DMS153 treated with DMSO at 0.1 percent for 48 hours (cell line): ENCODE data around the gene TRMO.
A peak's percentile ranks its signal among the peaks of the same experiment; 100 is the strongest.

Experiments used
- DNase-seq: peaks from one replicate; lab custom pipeline; 2025; ENCODE audit not compliant: unreplicated experiment; lab: John Stamatoyannopoulos, UW

Gene TRMO

GRCh38 chr9:97938081-97938644, 15.9 kb upstream of the TRMO start, which contains the start of gene HEMGN:
TSS of gene HEMGN (minus strand) at chr9:97938172. CDS start at chr9:97938136, 36 bp downstream.
- DNase-seq: no peak

GRCh38 chr9:97936998-97937397, 14.7 kb upstream of the TRMO start:
- DNase-seq: no peak

GRCh38 chr9:97935276-97935675, 13.0 kb upstream of the TRMO start:
- DNase-seq: no peak

GRCh38 chr9:97934321-97935115, 12.2 kb upstream of the TRMO start:
- DNase-seq: no peak

DNA sequence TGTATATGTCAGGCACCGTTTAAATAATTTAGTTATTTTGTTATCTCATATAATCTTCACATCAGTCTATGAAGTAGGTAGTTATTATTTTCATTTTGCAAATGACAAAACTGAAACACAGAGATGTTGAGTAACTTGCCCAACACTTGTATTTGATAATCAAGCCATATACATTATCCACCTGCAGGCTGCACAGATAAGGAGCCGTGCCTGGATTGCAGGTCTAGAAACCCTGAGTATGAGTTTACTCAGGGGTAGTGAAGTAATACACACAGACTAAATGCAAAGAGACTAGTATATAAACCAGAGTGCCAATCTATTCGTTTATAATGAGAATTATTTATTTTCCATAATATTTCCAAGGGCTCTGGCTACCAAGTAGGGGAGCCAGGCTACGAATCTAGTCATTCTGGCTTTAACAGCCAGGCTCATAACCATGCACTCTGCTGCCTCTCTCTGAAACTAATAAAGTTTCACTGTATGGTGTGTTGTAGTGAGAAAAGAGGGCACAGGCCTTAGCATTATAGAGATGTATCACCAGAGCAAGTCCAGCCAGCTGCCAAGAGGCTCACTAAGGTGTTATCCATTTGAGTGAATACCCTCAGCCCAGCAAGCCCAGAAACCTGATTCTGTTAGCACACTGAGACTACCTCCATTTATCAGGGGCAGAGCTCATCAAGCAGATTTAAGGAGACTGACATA, 11.1 kb upstream of the TRMO start:
- no peak for DNase-seq

DNA sequence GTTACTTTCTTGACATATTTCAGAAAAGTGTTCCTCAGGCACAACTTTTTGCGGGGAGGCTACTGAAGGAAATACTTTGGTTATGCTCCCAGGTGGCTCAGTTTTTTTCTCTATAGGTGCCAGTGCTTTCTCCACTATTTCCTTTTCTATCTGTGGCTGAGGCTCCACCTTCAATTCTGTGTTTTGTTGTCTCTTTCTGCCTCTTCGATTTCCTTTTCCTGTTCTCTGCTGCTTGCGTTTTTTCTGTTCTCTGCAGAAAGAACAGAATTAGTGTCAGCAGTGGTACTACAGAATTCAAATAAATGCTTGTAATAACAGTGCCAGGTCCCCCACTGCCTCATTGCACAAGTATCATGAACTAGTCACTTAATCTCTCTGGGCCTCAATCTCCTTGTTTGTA, 8.7 kb upstream of the TRMO start:
- no peak for DNase-seq

DNA sequence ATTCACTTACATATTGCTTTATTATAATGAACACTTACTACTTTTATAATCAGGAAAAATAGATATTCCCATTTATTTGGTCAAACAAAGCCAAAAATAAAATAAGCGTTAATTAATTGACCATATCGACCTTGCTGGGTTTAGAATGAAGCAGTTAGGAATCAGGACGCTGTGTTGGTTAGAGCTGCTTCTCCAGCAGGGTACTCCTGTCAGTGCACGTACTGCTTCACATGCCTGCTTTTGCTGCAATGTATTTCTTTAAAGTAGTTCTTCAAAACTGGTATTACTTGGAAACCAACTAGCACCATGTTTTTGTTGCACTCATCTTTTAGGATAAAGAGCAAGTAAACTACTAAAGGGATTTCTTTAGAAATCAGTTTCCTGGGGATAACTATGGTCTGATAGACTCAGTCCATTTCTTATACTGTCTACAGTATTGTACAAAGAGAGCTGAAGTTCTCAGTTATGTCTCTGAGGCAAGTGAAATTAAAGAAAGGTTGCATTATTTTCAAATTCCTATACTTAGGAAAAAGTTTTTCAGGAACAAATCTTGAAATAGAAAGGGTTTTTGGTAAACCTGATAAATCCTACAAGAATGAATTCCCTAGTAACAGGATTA, 6.8 kb upstream of the TRMO start:
- DNase-seq: no peak

DNA sequence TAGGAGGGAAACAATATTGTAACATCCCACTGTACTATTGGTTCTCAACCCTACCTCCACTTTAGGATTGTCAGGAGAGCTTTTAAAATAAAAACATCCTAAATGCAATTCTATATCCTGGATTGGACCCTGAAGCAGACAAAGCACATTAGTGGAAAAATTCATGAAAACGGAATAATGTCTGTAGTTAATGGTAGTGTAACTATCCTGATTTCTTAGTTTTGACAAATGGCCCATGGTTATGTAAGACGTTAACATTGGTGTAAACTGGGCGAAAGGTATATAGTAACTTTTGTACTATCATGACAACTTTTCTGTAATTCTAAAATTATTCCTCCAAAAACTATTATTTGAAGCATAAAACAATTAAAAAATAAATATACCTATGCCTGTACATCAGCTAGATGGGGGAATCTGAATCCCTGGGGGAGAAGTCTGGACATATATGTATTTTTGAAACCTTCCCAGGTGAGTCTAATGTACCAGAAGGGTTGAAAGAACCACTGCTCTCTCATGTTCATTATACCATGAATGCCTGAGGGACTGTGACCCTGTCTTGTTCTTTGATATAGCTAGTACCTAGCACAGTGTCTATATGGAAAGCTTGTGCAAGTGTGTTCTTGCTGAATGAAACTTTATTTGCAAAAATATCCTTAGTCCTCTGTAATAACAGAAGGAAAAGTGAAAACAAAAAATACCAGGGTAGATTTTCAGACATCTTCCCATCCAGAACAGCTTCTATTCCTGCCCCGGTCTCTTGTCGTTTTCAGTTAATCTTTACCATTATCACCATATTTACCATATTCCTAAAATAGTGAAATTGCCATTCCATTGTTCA, 3.4 kb upstream of the TRMO start:
- DNase-seq: no peak

- DNase-seq: no peak
These were observed 2.1 kb upstream of the TRMO start for GRCh38 chr9:97924386-97924785.

DNA sequence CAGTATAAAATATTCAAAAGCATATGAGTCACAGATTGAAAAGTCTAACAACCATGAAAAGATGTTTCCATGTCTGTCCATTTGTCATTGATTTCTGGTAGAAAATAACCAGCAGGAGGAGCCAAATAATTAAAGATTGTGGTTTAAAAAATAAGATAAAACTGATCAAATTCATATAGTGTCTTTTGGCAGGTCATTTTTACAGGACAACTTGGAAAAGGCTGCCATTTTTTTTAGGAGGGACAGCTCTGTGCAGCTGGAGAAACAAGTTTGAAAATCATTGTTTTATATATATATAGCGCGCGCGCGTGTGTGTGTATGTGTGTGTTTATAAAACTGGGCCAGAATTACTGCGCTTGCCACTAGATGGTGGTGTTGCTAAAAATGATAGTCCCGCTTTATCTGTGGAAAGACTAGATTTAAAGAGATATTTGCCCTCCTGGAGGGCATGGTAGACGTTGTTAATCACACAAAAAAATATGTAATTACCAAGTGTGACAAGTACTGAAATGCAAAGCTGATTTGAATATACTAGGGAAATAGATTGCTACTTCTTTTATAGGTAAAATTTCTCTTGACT, 1.3 kb upstream of the TRMO start:
- peak; percentile 72 for DNase-seq

- DNase-seq: no peak
These were observed 3.0 kb downstream of the TRMO start for GRCh38 chr9:97919217-97919813.

- no peak for DNase-seq
These were observed 3.7 kb downstream of the TRMO start for GRCh38 chr9:97918611-97919010.

- no peak for DNase-seq
These were observed 10.3 kb downstream of the TRMO start for GRCh38 chr9:97911970-97912369.

- DNase-seq: no peak
These were observed 10.8 kb downstream of the TRMO start for GRCh38 chr9:97911528-97911927.

- no peak for DNase-seq
These were observed 11.9 kb downstream of the TRMO start for GRCh38 chr9:97910357-97910756.

- no peak for DNase-seq
These were observed 13.6 kb downstream of the TRMO start for GRCh38 chr9:97908705-97909104.

DNA sequence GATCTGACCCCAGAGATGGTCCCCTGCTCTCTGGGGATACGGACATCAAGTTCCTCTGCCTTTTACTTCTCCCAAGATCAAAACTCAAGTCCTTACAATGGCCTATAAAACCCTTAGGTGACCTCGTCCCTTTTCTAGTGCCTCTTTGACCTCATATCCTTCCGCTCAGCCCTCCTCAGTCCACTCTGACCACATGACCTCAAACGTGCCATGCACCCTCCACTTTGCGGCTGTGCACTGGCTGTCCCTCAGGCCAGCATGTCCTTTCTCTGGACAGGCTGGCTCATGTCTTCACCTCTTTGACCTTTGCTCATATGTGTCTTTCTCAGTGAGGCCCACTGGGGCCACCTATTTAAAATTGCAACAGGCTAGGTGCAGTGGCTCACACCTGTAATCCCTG, 14.7 kb downstream of the TRMO start:
- DNase-seq: no peak

- DNase-seq: no peak
These were observed 15.3 kb downstream of the TRMO start for GRCh38 chr9:97907046-97907445.

GRCh38 chr9:97906236-97906831, 16.0 kb downstream of the TRMO start:
- no peak for DNase-seq

DNA sequence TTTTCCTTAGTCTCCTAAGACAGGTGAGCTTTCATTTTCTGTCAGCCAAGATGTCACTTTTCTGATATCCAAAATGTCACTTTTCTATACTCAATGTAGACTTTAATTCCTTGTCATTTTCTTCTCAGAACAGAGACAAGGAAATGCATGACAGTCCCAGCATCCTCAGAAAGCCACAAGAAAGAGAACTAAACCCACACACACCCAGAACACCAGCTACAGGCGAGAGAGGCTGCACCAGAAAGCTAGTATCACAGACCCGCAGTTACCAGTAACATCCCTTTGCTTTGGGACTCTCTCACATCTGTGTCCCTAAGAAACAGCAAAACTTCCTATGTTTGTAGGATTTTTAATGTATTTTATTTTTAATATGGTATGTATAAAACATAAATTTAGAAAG, 17.1 kb downstream of the TRMO start:
- DNase-seq: no peak
